Mesenchymal stem cell (in vitro differentiated cells and primary cell): ENCODE data around the gene EEF1A2.

ENCODE experiments used
- DNase-seq: peaks from one replicate; pipeline ENCODE4 v3.0.0-alpha.2; 2013
- H2AFZ ChIP-seq: one replicate; pipeline ENCODE4 v1.6.1; 2013; ENCODE audit warnings: low read depth, mild to moderate bottlenecking, control low read depth, inconsistent platforms, low read length, moderate library complexity
- H2AK5ac ChIP-seq: 2 replicates; pipeline ENCODE4 v1.6.1; 2013; ENCODE audit warnings: low read length, moderate library complexity, mild to moderate bottlenecking, inconsistent platforms; ENCODE audit not compliant: severe bottlenecking
- H2BK120ac ChIP-seq: one replicate; pipeline ENCODE4 v1.6.1; 2013; ENCODE audit warnings: low read depth, mild to moderate bottlenecking, inconsistent platforms, low read length, moderate library complexity
- H2BK12ac ChIP-seq, 2 experiments: one replicate each; pipeline ENCODE4 v1.6.1; 2013; ENCODE audit warnings: inconsistent platforms in 2 of 2, low read length in 2 of 2, mild to moderate bottlenecking in 2 of 2, moderate library complexity in 2 of 2, control low read depth in 1 of 2
- H2BK15ac ChIP-seq: one replicate; pipeline ENCODE4 v1.6.1; 2013; ENCODE audit warnings: mild to moderate bottlenecking, low read depth, inconsistent platforms; ENCODE audit not compliant: poor library complexity, severe bottlenecking
- H2BK5ac ChIP-seq: 2 replicates; pipeline ENCODE4 v1.6.1; 2013; ENCODE audit warnings: low read depth, mild to moderate bottlenecking, low read length, control low read depth, inconsistent platforms; ENCODE audit not compliant: poor library complexity, severe bottlenecking
- H3K14ac ChIP-seq, 2 experiments: one replicate each; pipeline ENCODE4 v1.6.1; 2013; ENCODE audit warnings: inconsistent platforms in 2 of 2, low read length in 2 of 2, control low read depth in 1 of 2, mild to moderate bottlenecking in 1 of 2, moderate library complexity in 1 of 2
- H3K18ac ChIP-seq, 2 experiments: one replicate each; pipeline ENCODE4 v1.6.1; 2013; ENCODE audit warnings: inconsistent platforms in 2 of 2, low read length in 2 of 2, control low read depth in 1 of 2, low read depth in 1 of 2, mild to moderate bottlenecking in 1 of 2
- H3K23ac ChIP-seq, 2 experiments: one replicate each; pipeline ENCODE4 v1.6.1; 2013; ENCODE audit warnings: inconsistent platforms in 2 of 2, low read length in 2 of 2, mild to moderate bottlenecking in 2 of 2, moderate library complexity in 2 of 2, control low read depth in 1 of 2
- H3K27ac ChIP-seq: 2 replicates; pipeline ENCODE4 v1.5.1; 2013; ENCODE audit warnings: mild to moderate bottlenecking, moderate library complexity, low read length, control low read depth, inconsistent platforms; ENCODE audit not compliant: poor library complexity, severe bottlenecking
- H3K27me3 ChIP-seq, 2 experiments: 2 replicates each; pipeline versions ENCODE4 v1.6.1 to v1.7.0; 2013; ENCODE audit warnings: low read length in 2 of 2, mild to moderate bottlenecking in 2 of 2, moderate library complexity in 2 of 2, control low read depth in 1 of 2, inconsistent platforms in 1 of 2; ENCODE audit not compliant: control insufficient read depth in 1 of 2, insufficient read depth in 1 of 2
- H3K36me3 ChIP-seq, 2 experiments: 2 replicates each; pipeline versions ENCODE4 v1.6.1 to v1.7.0; 2013; ENCODE audit warnings: low read length in 2 of 2, control low read depth in 1 of 2, inconsistent platforms in 1 of 2, low read depth in 1 of 2, mild to moderate bottlenecking in 1 of 2; ENCODE audit not compliant: insufficient read depth in 2 of 2, control insufficient read depth in 1 of 2
- H3K4ac ChIP-seq, 2 experiments: one replicate each; pipeline ENCODE4 v1.6.1; 2013; ENCODE audit warnings: inconsistent platforms in 2 of 2, low read length in 2 of 2, mild to moderate bottlenecking in 2 of 2, moderate library complexity in 2 of 2, control low read depth in 1 of 2, low read depth in 1 of 2
- H3K4me1 ChIP-seq: 2 replicates; pipeline ENCODE4 v1.6.1; 2013; ENCODE audit warnings: low read depth, low read length, control low read depth; ENCODE audit not compliant: control insufficient read depth, insufficient read depth
- H3K4me2 ChIP-seq: 2 replicates; pipeline ENCODE4 v1.6.1; 2013; ENCODE audit warnings: low read length, mild to moderate bottlenecking, inconsistent platforms; ENCODE audit not compliant: poor library complexity, severe bottlenecking
- H3K4me3 ChIP-seq, 2 experiments: 2 replicates each; pipeline versions ENCODE4 v1.5.1 to v1.7.0; 2013; ENCODE audit warnings: low read length in 2 of 2, mild to moderate bottlenecking in 2 of 2, control low read depth in 1 of 2, low read depth in 1 of 2; ENCODE audit not compliant: insufficient read depth in 1 of 2
- H3K79me1 ChIP-seq: replicated peaks from 2 replicates; pipeline ENCODE4 v1.6.1; 2013; ENCODE audit warnings: mild to moderate bottlenecking, control low read depth, low read length, inconsistent platforms; ENCODE audit not compliant: poor library complexity, severe bottlenecking
- H3K9ac ChIP-seq: 2 replicates; pipeline ENCODE4 v1.7.0; 2013; ENCODE audit warnings: mild to moderate bottlenecking, low read length, moderate library complexity
- H3K9me3 ChIP-seq: 2 replicates; pipeline ENCODE4 v1.7.0; 2013; ENCODE audit warnings: mild to moderate bottlenecking, low read length; ENCODE audit not compliant: control insufficient read depth
- H4K8ac ChIP-seq: one replicate; pipeline ENCODE4 v1.6.1; 2013; ENCODE audit warnings: inconsistent platforms, mild to moderate bottlenecking, low read length, moderate library complexity
- H4K91ac ChIP-seq: one replicate; pipeline ENCODE4 v1.6.1; 2013; ENCODE audit warnings: mild to moderate bottlenecking, low read length, inconsistent platforms
- WGBS: methylation state at CpG from one replicate; pipeline ENCODE4 v1.1.7; 2013; ENCODE audit warnings: mixed read lengths; 5-methylcytosine and 5-hydroxymethylcytosine counted together

EEF1A2 gene

DNA sequence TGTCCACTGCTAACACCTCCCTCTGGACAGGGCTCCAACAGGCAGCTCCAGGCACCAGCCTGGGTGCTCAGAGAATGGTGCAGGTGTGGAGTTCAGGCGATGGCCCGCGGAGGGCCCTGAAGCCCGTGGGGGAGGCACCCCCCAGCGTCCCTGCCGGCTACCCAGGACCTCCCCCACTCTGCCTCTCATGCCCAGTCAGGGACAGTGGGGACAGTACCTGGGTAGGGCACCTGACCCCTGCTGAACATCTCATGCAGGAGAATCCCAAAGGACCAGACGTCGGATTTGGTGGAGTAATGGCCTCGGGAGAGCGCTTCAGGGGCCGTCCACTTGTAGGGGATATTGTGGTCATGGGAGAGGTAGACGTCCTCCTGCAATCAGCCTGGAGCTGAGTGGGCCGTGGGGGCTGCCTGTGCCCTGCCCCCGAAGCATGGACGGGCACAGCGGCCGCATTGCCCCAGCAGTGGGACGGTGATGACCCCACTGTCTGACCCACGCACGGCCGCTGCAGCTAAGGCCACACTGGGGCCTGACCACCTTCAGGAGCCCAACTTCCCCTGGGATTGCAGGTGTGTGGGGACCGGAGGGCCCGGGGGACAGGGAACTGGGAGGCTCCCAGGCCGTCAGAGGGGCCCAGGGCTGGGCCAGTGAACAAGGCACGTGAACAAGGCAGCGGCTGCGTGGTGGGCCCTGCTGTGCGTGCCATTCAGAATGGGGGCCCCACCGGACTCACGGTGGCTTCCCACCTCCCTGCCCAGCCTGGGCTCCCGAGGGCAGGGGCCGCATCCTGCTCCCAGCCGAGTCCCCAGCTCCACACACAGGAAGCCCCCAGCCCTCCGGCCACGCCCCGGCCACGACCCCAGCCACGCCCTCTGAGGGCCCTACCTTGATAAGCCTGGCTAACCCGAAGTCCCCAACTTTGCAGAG is 31.2 kb upstream of the EEF1A2 start:
- H2BK5ac ChIP-seq: no peak overlapping the region
- no peaks in the 10 kb centered on the region for H3K79me1 ChIP-seq
- 90% methylated on average over 39 of the region's 39 CpGs for WGBS
- H2BK12ac ChIP-seq: no peak overlapping the region
- no peak overlapping the region for H2BK15ac ChIP-seq
- H4K91ac ChIP-seq: peak overlapping the region; percentile 53
- no peak overlapping the region for H2BK120ac ChIP-seq
- H3K4ac ChIP-seq: no peak overlapping the region
- H3K27me3 ChIP-seq: peaks cover 0 to 61% of the 10 kb centered on the region in 2 experiments
- H3K14ac ChIP-seq: no peak overlapping the region
- no peaks in the 10 kb centered on the region for H3K36me3 ChIP-seq
- no peak overlapping the region for H2AFZ ChIP-seq
- no peak for DNase-seq
- H2AK5ac ChIP-seq: no peak overlapping the region
- no peak overlapping the region for H3K9ac ChIP-seq
- no peak overlapping the region for H3K4me2 ChIP-seq
- peaks cover 13% of the 10 kb centered on the region for H3K4me1 ChIP-seq
- no peaks in the 10 kb centered on the region for H3K9me3 ChIP-seq
- H3K27ac ChIP-seq: no peak overlapping the region
- H3K23ac ChIP-seq: no peak overlapping the region
- peak overlapping the region in 1 of 2 experiments; percentile 22 for H3K4me3 ChIP-seq
- no peak overlapping the region for H3K18ac ChIP-seq
- H4K8ac ChIP-seq: peak overlapping the region; percentile 24

DNA sequence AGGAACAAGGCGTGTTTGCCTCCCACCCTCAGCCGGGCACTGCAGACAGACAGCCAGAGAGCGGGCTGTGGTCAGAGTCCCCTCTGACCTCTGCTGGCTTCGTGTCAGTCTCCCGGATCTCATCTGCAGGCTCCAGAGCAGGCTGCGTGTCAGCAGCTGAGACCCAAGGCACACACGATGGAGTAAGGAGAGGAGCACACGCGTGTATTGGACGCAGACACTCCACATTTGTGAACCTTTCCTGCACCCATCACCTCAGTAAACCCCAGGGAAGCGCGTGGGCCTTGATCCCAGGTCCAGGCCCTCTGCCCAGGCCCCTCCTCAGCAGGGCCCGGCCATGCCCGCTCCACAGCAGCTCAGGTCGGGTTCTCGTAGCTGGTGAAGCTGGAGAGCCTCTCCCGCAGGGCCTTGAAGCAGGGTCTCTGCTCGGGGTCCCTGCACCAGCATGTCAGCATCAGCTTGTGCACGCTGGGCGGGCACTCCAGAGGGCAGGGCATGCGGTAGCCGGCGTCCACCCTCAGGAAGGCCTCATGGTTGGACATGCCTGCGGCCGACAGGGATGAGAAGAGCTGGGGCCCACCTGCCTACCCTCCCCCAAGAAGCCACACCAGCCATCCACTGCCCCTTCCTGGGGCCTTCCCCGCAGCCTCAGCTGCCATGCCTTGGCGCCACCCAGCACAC is 30.4 kb upstream of the EEF1A2 start:
- H2BK120ac ChIP-seq: no peak overlapping the region
- no peaks in the 10 kb centered on the region for H3K79me1 ChIP-seq
- no peak overlapping the region for H2AFZ ChIP-seq
- no peaks in the 10 kb centered on the region for H3K9me3 ChIP-seq
- no peak overlapping the region for H3K18ac ChIP-seq
- H3K4ac ChIP-seq: no peak overlapping the region
- no peak overlapping the region for H2BK5ac ChIP-seq
- H3K36me3 ChIP-seq: peaks cover 0 to 3% of the 10 kb centered on the region in 2 experiments
- H3K4me1 ChIP-seq: peaks cover 10% of the 10 kb centered on the region
- no peak overlapping the region for H3K23ac ChIP-seq
- no peak overlapping the region for H2BK15ac ChIP-seq
- H3K9ac ChIP-seq: no peak overlapping the region
- H3K27me3 ChIP-seq: peaks cover 0 to 52% of the 10 kb centered on the region in 2 experiments
- no peak overlapping the region for H2BK12ac ChIP-seq
- no peak overlapping the region for H4K8ac ChIP-seq
- H2AK5ac ChIP-seq: no peak overlapping the region
- H4K91ac ChIP-seq: peak overlapping the region; percentile 52
- no peak overlapping the region for H3K14ac ChIP-seq
- no peak overlapping the region for H3K4me2 ChIP-seq
- DNase-seq: no peak
- no peak overlapping the region for H3K4me3 ChIP-seq
- no peak overlapping the region for H3K27ac ChIP-seq
- WGBS: 91% methylated on average over 26 of the region's 27 CpGs

DNA sequence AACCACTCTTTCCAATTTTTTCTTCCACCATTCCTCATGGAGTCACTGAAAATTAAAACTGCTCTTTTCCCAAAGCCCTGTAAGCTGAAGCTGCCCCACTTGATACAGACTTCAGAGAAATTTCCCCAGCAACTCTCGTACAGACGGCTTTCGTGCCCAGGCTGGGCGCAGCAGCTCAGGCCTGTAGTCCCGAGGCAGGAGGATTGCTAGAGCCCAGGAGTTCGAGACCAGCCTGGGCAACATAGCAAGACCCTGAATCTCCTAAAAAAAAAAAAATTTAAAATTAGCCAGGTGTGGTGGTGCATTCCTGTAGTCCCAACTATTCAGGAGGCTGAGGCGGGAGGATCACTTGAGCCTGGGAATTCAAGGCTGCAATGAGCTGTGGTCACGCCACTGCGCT is 28.3 kb upstream of the EEF1A2 start:
- H3K27me3 ChIP-seq: peaks cover 0 to 36% of the 10 kb centered on the region in 2 experiments
- H3K27ac ChIP-seq: no peak overlapping the region
- H3K4me1 ChIP-seq: peaks cover 13% of the 10 kb centered on the region
- no peak overlapping the region for H2BK12ac ChIP-seq
- H2AFZ ChIP-seq: no peak overlapping the region
- no peak overlapping the region for H2AK5ac ChIP-seq
- H3K36me3 ChIP-seq: peaks cover 17 to 22% of the 10 kb centered on the region in 2 experiments
- H3K79me1 ChIP-seq: peaks cover 14% of the 10 kb centered on the region
- no peak overlapping the region for H4K8ac ChIP-seq
- H4K91ac ChIP-seq: no peak overlapping the region
- H3K9ac ChIP-seq: no peak overlapping the region
- no peaks in the 10 kb centered on the region for H3K9me3 ChIP-seq
- H2BK120ac ChIP-seq: no peak overlapping the region
- H3K18ac ChIP-seq: no peak overlapping the region
- DNase-seq: no peak
- H3K14ac ChIP-seq: no peak overlapping the region
- H3K4me2 ChIP-seq: no peak overlapping the region
- 93% methylated on average over 9 of the region's 9 CpGs for WGBS
- no peak overlapping the region for H3K4ac ChIP-seq
- no peak overlapping the region for H2BK5ac ChIP-seq
- H3K23ac ChIP-seq: no peak overlapping the region
- H2BK15ac ChIP-seq: no peak overlapping the region
- no peak overlapping the region for H3K4me3 ChIP-seq

DNA sequence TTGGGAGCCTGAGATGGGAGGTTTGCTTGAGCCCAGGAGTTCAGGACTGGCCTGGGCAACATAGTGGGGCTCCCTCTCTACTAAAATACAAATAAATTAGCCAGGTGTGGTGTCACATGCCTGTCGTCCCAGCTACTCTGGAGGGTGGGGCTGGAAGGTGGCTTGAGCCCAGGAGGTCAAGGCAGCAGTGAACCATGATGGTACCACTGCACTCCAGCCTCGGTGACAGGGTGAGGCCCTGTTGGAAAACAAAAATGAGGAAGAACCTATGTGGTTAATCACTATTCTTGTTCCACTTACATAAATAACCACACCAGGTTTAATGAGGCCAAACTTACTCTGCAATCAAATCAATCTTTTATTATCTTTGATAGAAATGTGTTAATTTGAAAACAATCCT is 27.1 kb upstream of the EEF1A2 start:
- DNase-seq: no peak
- Histone ChIP-seq H3K27me3 (peaks cover 0 to 28% of the 10 kb centered on the region in 2 experiments), H3K9me3 (no peaks in the 10 kb centered on the region), H2AFZ (no peak overlapping the region), H4K8ac (no peak overlapping the region), H3K36me3 (peaks cover 19 to 25% of the 10 kb centered on the region in 2 experiments), H3K14ac (no peak overlapping the region), H2BK120ac (no peak overlapping the region), H4K91ac (no peak overlapping the region), H3K4me3 (no peak overlapping the region), H2BK5ac (no peak overlapping the region), H3K4me1 (peaks cover 19% of the 10 kb centered on the region), H3K18ac (no peak overlapping the region), H2BK15ac (no peak overlapping the region), H3K4ac (no peak overlapping the region), H3K27ac (no peak overlapping the region), H3K79me1 (peaks cover 19% of the 10 kb centered on the region), H3K23ac (no peak overlapping the region), H2AK5ac (no peak overlapping the region), H2BK12ac (no peak overlapping the region), H3K9ac (no peak overlapping the region), H3K4me2 (no peak overlapping the region)
- WGBS: 33% methylated on average over 1 of the region's 2 CpGs
